Neural cell (in vitro differentiated cells): Measurements from ENCODE around the gene INPP4B. TPM values are rescaled to one million over a fixed set of nuclear protein-coding genes. Genes with fewer than 3 reads are reported as not detected.

Experiments
- H2AFZ ChIP-seq: fragments of 200-600, 300-800 bp; sonication (generic), shearing (Covaris generic); 2 replicates; pipeline ENCODE4 v1.6.0; 2014; ENCODE audit warnings: low read depth, mild to moderate bottlenecking, antibody characterized with exemption, low read length, moderate library complexity
- H3F3A ChIP-seq: fragments of 200-600 bp; shearing (Covaris generic); 2 replicates; pipeline ENCODE4 v1.6.1; 2016; ENCODE audit warnings: mild to moderate bottlenecking, moderate library complexity, mixed read lengths, antibody characterized with exemption, low read length; ENCODE audit not compliant: insufficient read depth, poor library complexity, severe bottlenecking
- H3K27ac ChIP-seq: fragments of 200-600, 300-800 bp; sonication (generic), shearing (Covaris generic); 2 replicates; pipeline ENCODE4 v1.5.1; 2014; ENCODE audit warnings: mild to moderate bottlenecking, low read length, moderate library complexity
- H3K27me3 ChIP-seq: fragments of 300-800, 200-600 bp; sonication (generic), shearing (Covaris generic); 2 replicates; pipeline ENCODE4 v1.6.0; 2014; ENCODE audit warnings: mild to moderate bottlenecking, low read depth, low read length, moderate library complexity; ENCODE audit not compliant: insufficient read depth
- H3K36me3 ChIP-seq: fragments of 300-800, 200-600 bp; sonication (generic), shearing (Covaris generic); 2 replicates; pipeline ENCODE4 v1.5.1; 2014; ENCODE audit warnings: mild to moderate bottlenecking, antibody characterized with exemption, low read length, moderate library complexity; ENCODE audit not compliant: insufficient read depth
- H3K4me2 ChIP-seq: fragments of 300-800, 200-600 bp; sonication (generic), shearing (Covaris generic); 2 replicates; pipeline ENCODE4 v1.6.0; 2014; ENCODE audit warnings: mild to moderate bottlenecking, low read length
- H3K4me3 ChIP-seq: fragments of 300-800, 200-600 bp; sonication (generic), shearing (Covaris generic); 2 replicates; pipeline ENCODE4 v1.5.1; 2014; ENCODE audit warnings: mild to moderate bottlenecking, low read length, moderate library complexity
- H3K79me2 ChIP-seq: fragments of 200-600 bp; shearing (Covaris generic); replicated peaks from 2 replicates; pipeline ENCODE4 v1.6.0; 2014; ENCODE audit warnings: mild to moderate bottlenecking, low read length, moderate library complexity; ENCODE audit not compliant: insufficient read depth
- H3K9ac ChIP-seq: fragments of 300-800, 200-600 bp; sonication (generic), shearing (Covaris generic); 2 replicates; pipeline ENCODE4 v1.6.1; 2016; ENCODE audit warnings: mild to moderate bottlenecking, low read length, mixed read lengths
- H3K9me2 ChIP-seq: fragments of 200-600 bp; shearing (Covaris generic); 2 replicates; pipeline ENCODE4 v1.6.1; 2016; ENCODE audit warnings: mild to moderate bottlenecking, low read length, mixed read lengths; ENCODE audit not compliant: insufficient read depth
- H3K9me3 ChIP-seq: fragments of 200-600, 300-800 bp; sonication (generic), shearing (Covaris generic); 2 replicates; pipeline ENCODE4 v1.6.1; 2016; ENCODE audit warnings: mild to moderate bottlenecking, mixed run types, low read length, moderate library complexity, mixed read lengths
- H4K20me1 ChIP-seq: fragments of 200-600 bp; shearing (Covaris generic); 2 replicates; pipeline ENCODE4 v1.6.1; 2016; ENCODE audit warnings: mild to moderate bottlenecking, mixed run types; ENCODE audit not compliant: insufficient read depth
- CTCF ChIP-seq: fragments of 450-650 bp; IDR thresholded peaks from 2 replicates; pipeline ENCODE4 v1.5.1; 2014; ENCODE audit warnings: antibody characterized with exemption, mild to moderate bottlenecking, moderate library complexity; ENCODE audit not compliant: poor library complexity, severe bottlenecking
- EP300 ChIP-seq: fragments of 450-650 bp; conservative IDR thresholded peaks from 2 replicates; pipeline ENCODE4 v1.6.1; 2014; ENCODE audit warnings: antibody characterized with exemption, mild to moderate bottlenecking, moderate library complexity; ENCODE audit not compliant: poor library complexity, severe bottlenecking
- EZH2 ChIP-seq: fragments of 200-600, 300-800 bp; shearing (Covaris generic), sonication (generic); IDR thresholded peaks from 2 replicates; pipeline ENCODE4 v1.6.1; 2014; ENCODE audit warnings: antibody characterized with exemption, low read length, borderline replicate concordance, mild to moderate bottlenecking; ENCODE audit not compliant: insufficient read depth, poor library complexity, severe bottlenecking
- MXI1 ChIP-seq: fragments of 450-650 bp; conservative IDR thresholded peaks from 2 replicates; pipeline ENCODE4 v1.6.1; 2014; ENCODE audit warnings: antibody characterized with exemption, mild to moderate bottlenecking; ENCODE audit not compliant: poor library complexity, severe bottlenecking
- POLR2AphosphoS5 ChIP-seq: IDR thresholded peaks from 2 replicates; pipeline ENCODE4 v1.6.1; 2012
- RAD21 ChIP-seq: fragments of 450-650 bp; conservative IDR thresholded peaks from 2 replicates; pipeline ENCODE4 v1.6.1; 2014; ENCODE audit warnings: antibody characterized with exemption, mild to moderate bottlenecking, moderate library complexity
- REST ChIP-seq: IDR thresholded peaks from 2 replicates; pipeline ENCODE4 v1.6.1; 2012; ENCODE audit warnings: borderline replicate concordance
- SMC3 ChIP-seq: fragments of 450-650 bp; conservative IDR thresholded peaks from 2 replicates; pipeline ENCODE4 v1.6.1; 2014; ENCODE audit warnings: antibody characterized with exemption, mild to moderate bottlenecking, moderate library complexity; ENCODE audit not compliant: poor library complexity
- TAF1 ChIP-seq: IDR thresholded peaks from 2 replicates; pipeline ENCODE4 v1.6.1; 2012; ENCODE audit warnings: low read depth
- polyA plus RNA-seq: library from polyadenylated mRNA; depleted of rRNA; stranded (reverse); fragments of >200 nt; gene quantifications from 2 replicates; pipeline ENCODE4 v1.2.3, GENCODE V29; 2014

The INPP4B gene
- polyA plus RNA-seq, 1 donor from 2014 or later = 0.30 TPM

GRCh38 chr4:142671516-142671915, 174.6 kb downstream of the INPP4B start:
- Histone ChIP-seq H3K9me3 (no peaks in the 10 kb centered on the region), H4K20me1 (no peaks in the 10 kb centered on the region), H3K27ac (no peak overlapping the region), H3K27me3 (no peaks in the 10 kb centered on the region), H2AFZ (no peak overlapping the region), H3F3A (no peaks in the 10 kb centered on the region), H3K4me2 (no peak overlapping the region), H3K9me2 (no peaks in the 10 kb centered on the region), H3K36me3 (no peaks in the 10 kb centered on the region), H3K79me2 (no peaks in the 10 kb centered on the region), H3K9ac (no peak overlapping the region), H3K4me3 (no peak overlapping the region)
- TF ChIP-seq TAF1 (no peak), SMC3 (no peak), RAD21 (no peak), CTCF (no peak), EP300 (no peak), MXI1 (no peak), EZH2 (no peak), REST (no peak), POLR2AphosphoS5 (no peak)

GRCh38 chr4:142663828-142664227, 182.3 kb downstream of the INPP4B start:
- no peaks in the 10 kb centered on the region for H3K9me3 ChIP-seq

GRCh38 chr4:142660728-142661127, 185.4 kb downstream of the INPP4B start:
- Histone ChIP-seq H3F3A (no peaks in the 10 kb centered on the region), H3K27ac (no peak overlapping the region), H3K4me3 (no peak overlapping the region), H3K36me3 (no peaks in the 10 kb centered on the region), H2AFZ (no peak overlapping the region), H3K9ac (no peak overlapping the region), H3K27me3 (no peaks in the 10 kb centered on the region), H4K20me1 (no peaks in the 10 kb centered on the region), H3K79me2 (no peaks in the 10 kb centered on the region), H3K4me2 (no peak overlapping the region), H3K9me3 (peaks cover 11% of the 10 kb centered on the region), H3K9me2 (no peaks in the 10 kb centered on the region)
- TF ChIP-seq EP300 (no peak), POLR2AphosphoS5 (no peak), CTCF (no peak), TAF1 (no peak), MXI1 (no peak), SMC3 (no peak), RAD21 (no peak), REST (no peak), EZH2 (no peak)

More at GRCh38 chr4:142663828-142664227, 182.3 kb downstream of the INPP4B start:
- no peaks in the 10 kb centered on the region for H3K9me2 ChIP-seq
- H3K27me3 ChIP-seq = no peaks in the 10 kb centered on the region
- H3K36me3 ChIP-seq = no peaks in the 10 kb centered on the region
- H3K79me2 ChIP-seq = no peaks in the 10 kb centered on the region
- no peak overlapping the region for H3K4me2 ChIP-seq
- no peaks in the 10 kb centered on the region for H3F3A ChIP-seq
- H2AFZ ChIP-seq = no peak overlapping the region
- no peak overlapping the region for H3K9ac ChIP-seq
- no peak overlapping the region for H3K4me3 ChIP-seq
- H4K20me1 ChIP-seq = no peaks in the 10 kb centered on the region
- TF ChIP-seq TAF1 (no peak), MXI1 (no peak), EP300 (no peak), SMC3 (no peak)
- H3K27ac ChIP-seq = no peak overlapping the region
